DND-41 (cell line): ENCODE data around the gene SI.

Experiments
- ATAC-seq: fragments of 200-7000 bp; cut with Tn5 transposase; 3 replicates; pipeline ENCODE4 v1.9.1; 2021; ENCODE audit warnings: low read depth; ENCODE audit not compliant: insufficient read depth
- DNase-seq: peaks from one replicate; pipeline ENCODE4 v3.0.0-alpha.2; 2020
- H2AFZ ChIP-seq: 2 replicates; pipeline ENCODE4 v1.6.0; 2012; ENCODE audit warnings: low read depth, low read length
- H3K27ac ChIP-seq: 2 replicates; pipeline ENCODE4 v1.5.1; 2012; ENCODE audit warnings: low read length, inconsistent platforms
- H3K27me3 ChIP-seq: fragments of 200-600 bp; sonication (generic); 2 replicates; pipeline ENCODE4 v1.6.0; 2012; ENCODE audit warnings: low read length, mild to moderate bottlenecking, inconsistent platforms; ENCODE audit not compliant: insufficient read depth, poor library complexity
- H3K36me3 ChIP-seq: 2 replicates; pipeline ENCODE4 v1.5.1; 2012; ENCODE audit warnings: low read length, inconsistent platforms; ENCODE audit not compliant: insufficient read depth
- H3K4me1 ChIP-seq: 2 replicates; pipeline ENCODE4 v1.5.1; 2012; ENCODE audit warnings: mild to moderate bottlenecking, low read length; ENCODE audit not compliant: insufficient read depth
- H3K4me2 ChIP-seq: 2 replicates; pipeline ENCODE4 v1.6.0; 2012; ENCODE audit warnings: mild to moderate bottlenecking, moderate library complexity, low read length, inconsistent platforms; ENCODE audit not compliant: insufficient read depth
- H3K4me3 ChIP-seq, 2 experiments: fragments of 200-600 bp in 1 of 2; shearing (Covaris generic) in 1 of 2; 2 replicates each; pipeline ENCODE4 v1.5.1; 2012 to 2016; ENCODE audit warnings: inconsistent platforms in 2 of 2, low read length in 2 of 2, mild to moderate bottlenecking in 2 of 2, low read depth in 1 of 2, moderate library complexity in 1 of 2
- H3K79me2 ChIP-seq: 2 replicates; pipeline ENCODE4 v1.6.0; 2012; ENCODE audit warnings: low read length, inconsistent platforms; ENCODE audit not compliant: insufficient read depth
- H3K9ac ChIP-seq: 2 replicates; pipeline ENCODE4 v1.6.0; 2012; ENCODE audit warnings: low read depth, mild to moderate bottlenecking, inconsistent platforms, low read length, moderate library complexity
- H3K9me3 ChIP-seq: 2 replicates; pipeline ENCODE4 v1.5.1; 2012; ENCODE audit warnings: low read length, moderate library complexity, mild to moderate bottlenecking, inconsistent platforms; ENCODE audit not compliant: insufficient read depth, severe bottlenecking
- H4K20me1 ChIP-seq: 2 replicates; pipeline ENCODE4 v1.6.0; 2012; ENCODE audit warnings: low read length; ENCODE audit not compliant: insufficient read depth
- CTCF ChIP-seq: IDR thresholded peaks from 2 replicates; pipeline ENCODE4 v1.5.1; 2012; ENCODE audit warnings: borderline replicate concordance, low read length, moderate library complexity, mild to moderate bottlenecking; ENCODE audit not compliant: poor library complexity, severe bottlenecking; ENCODE audit errors: extremely low read depth
- EZH2 ChIP-seq: IDR thresholded peaks from 3 replicates; pipeline ENCODE4 v1.6.1; 2012; ENCODE audit warnings: borderline replicate concordance, low read depth, mild to moderate bottlenecking, moderate library complexity, low read length, inconsistent platforms; ENCODE audit not compliant: severe bottlenecking

SI gene

GRCh38 chr3:165078293-165078692, at the start of gene SI:
TSS of gene SI (minus strand) at chr3:165078496. CDS start at chr3:165076012, 2,484 bp downstream.
- ATAC-seq (no peak), DNase-seq (no peak)
- Histone ChIP-seq H3K4me2 (no peak within 1 kb of the TSS), H3K4me1 (no peaks in the 10 kb centered on the region), H3K27me3 (no peaks in the 10 kb centered on the region), H4K20me1 (no peaks in the 10 kb centered on the region), H3K9ac (no peak within 1 kb of the TSS), H3K79me2 (no peaks in the 10 kb centered on the region), H3K4me3 (no peak within 1 kb of the TSS), H3K9me3 (no peaks in the 10 kb centered on the region), H3K36me3 (no peaks in the 10 kb centered on the region), H3K27ac (no peak within 1 kb of the TSS), H2AFZ (no peak within 1 kb of the TSS)
- TF ChIP-seq CTCF, result no peak
- TF ChIP-seq EZH2, result no peak

- no peaks in the 10 kb centered on the region for H3K36me3 ChIP-seq
- no peaks in the 10 kb centered on the region for H4K20me1 ChIP-seq
- H3K4me2 ChIP-seq, result no peak overlapping the region
- DNase-seq (no peak), ATAC-seq (0 out of 3 replicates have a peak, but pooled peaks have one; percentile 31)
- no peak overlapping the region; the same call in 1 of the 2 replicates for H2AFZ ChIP-seq
- no peaks in the 10 kb centered on the region; the same call in 1 of the 2 replicates for H3K4me1 ChIP-seq
- H3K9me3 ChIP-seq, result peaks cover 2% of the 10 kb centered on the region
- no peak overlapping the region for H3K9ac ChIP-seq
- no peak for TF ChIP-seq EZH2
- TF ChIP-seq CTCF, result no peak
- H3K27ac ChIP-seq, result no peak overlapping the region
- H3K79me2 ChIP-seq, result no peaks in the 10 kb centered on the region
- no peaks in the 10 kb centered on the region for H3K27me3 ChIP-seq
- H3K4me3 ChIP-seq, result no peak overlapping the region
These were observed 47.5 kb upstream of the SI start for GRCh38 chr3:165125836-165126235.

- Histone ChIP-seq H3K4me1 (no peaks in the 10 kb centered on the region), H3K36me3 (no peaks in the 10 kb centered on the region), H3K4me3 (no peak overlapping the region), H4K20me1 (no peaks in the 10 kb centered on the region), H3K27ac (no peak overlapping the region), H3K9ac (no peak overlapping the region), H2AFZ (no peak overlapping the region), H3K27me3 (no peaks in the 10 kb centered on the region), H3K79me2 (no peaks in the 10 kb centered on the region), H3K4me2 (no peak overlapping the region), H3K9me3 (no peaks in the 10 kb centered on the region)
- no peak for ATAC-seq
- no peak for DNase-seq
- TF ChIP-seq CTCF (no peak), EZH2 (no peak)
These were observed 33.1 kb upstream of the SI start for GRCh38 chr3:165111401-165111800.

- Histone ChIP-seq H3K9me3 (no peaks in the 10 kb centered on the region), H3K4me2 (no peak overlapping the region), H4K20me1 (no peaks in the 10 kb centered on the region), H3K27ac (no peak overlapping the region), H2AFZ (no peak overlapping the region), H3K4me1 (0 out of 2 replicates have a peak, but pooled peaks cover 3% of the 10 kb centered on the region), H3K4me3 (no peak overlapping the region), H3K9ac (no peak overlapping the region), H3K79me2 (no peaks in the 10 kb centered on the region), H3K27me3 (no peaks in the 10 kb centered on the region), H3K36me3 (no peaks in the 10 kb centered on the region)
- DNase-seq (no peak), ATAC-seq (peak; percentile 63; the same call in 2 of the 3 replicates)
- TF ChIP-seq EZH2, result no peak
- no peak for TF ChIP-seq CTCF
These were observed 25.3 kb upstream of the SI start for GRCh38 chr3:165103616-165104015.
